Fibroblast of upper back skin (primary cell): Measurements from ENCODE around the gene CRLF1.
A peak's percentile ranks its signal among the peaks of the same experiment; 100 is the strongest.
"Not testable (repeated sequence)": the region's sequence is repeated elsewhere in the genome, so short reads cannot be mapped to it uniquely, and the experiment has no call there.

Source experiments
- DNase-seq: peaks from one replicate; pipeline ENCODE4 v3.0.0-alpha.2; 2013

The CRLF1 gene

GRCh38 chr19:18608102-18608804, 1.7 kb upstream of the CRLF1 start:
- no peak for DNase-seq

DNA sequence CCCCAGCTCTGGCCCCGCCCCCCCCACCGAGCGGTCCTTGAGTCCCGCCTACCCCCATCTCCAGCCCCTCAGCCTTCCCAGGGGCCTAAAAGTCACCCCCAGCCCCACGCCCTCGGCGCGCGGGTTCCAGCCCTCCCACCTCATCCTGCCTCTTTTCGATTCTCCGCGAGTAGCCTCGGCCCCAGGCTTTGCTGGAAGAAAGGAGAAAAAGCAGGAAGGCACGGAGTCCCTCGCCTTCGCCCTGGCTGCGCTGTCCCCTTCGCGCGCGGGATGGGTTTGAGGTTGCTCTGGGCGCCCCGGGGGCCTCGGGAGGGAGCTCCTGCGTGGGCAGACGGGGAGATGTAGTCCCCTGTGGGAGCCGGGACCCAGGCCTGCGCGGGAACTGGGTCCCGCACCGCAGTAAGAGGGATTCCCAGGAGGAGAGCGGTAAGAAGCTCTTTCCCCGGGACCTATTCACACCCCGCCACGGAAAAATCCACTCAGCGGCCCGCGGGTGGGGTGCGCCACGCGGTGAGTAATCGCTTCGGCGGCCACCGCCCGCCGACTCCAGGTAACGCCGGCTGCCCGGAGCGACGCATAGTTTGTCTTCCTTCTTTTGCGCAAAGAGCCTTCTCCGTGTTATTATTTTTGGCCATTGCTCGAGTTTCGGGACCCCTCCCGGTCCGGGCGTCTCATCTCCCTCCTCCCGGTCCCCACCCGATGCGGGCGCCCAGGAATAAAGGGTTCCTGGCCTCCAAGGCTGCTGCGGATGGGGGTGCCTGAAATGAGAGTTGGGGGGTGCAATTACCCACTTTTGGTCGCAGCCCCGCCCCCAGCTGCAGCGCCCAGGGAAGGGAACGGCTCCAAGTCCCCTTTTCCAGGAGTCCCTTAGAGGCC, 865 bp upstream of the CRLF1 start:
- no peak for DNase-seq

GRCh38 chr19:18605546-18606280, 886 bp downstream of the CRLF1 start:
- no peak for DNase-seq

- DNase-seq, result no peak
Observed at GRCh38 chr19:18605196-18605545, 1.4 kb downstream of the CRLF1 start.

DNA sequence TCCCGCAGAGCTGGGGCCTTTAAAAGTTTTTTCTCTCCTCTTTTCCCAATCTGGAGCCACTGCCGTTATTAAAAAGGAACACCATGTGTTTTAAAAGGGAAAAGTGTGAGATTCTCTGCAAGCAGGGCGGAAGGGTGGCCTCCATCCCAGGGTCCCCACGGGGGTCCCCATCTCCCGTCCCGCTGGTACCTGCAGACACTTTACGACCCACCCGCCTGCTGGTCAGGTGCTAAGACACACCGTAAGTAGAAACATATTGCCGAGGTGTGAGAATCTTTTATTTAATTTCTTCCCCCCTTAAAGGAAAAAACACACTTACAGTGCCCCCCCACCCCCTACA, 1.8 kb downstream of the CRLF1 start:
- DNase-seq, result no peak

DNA sequence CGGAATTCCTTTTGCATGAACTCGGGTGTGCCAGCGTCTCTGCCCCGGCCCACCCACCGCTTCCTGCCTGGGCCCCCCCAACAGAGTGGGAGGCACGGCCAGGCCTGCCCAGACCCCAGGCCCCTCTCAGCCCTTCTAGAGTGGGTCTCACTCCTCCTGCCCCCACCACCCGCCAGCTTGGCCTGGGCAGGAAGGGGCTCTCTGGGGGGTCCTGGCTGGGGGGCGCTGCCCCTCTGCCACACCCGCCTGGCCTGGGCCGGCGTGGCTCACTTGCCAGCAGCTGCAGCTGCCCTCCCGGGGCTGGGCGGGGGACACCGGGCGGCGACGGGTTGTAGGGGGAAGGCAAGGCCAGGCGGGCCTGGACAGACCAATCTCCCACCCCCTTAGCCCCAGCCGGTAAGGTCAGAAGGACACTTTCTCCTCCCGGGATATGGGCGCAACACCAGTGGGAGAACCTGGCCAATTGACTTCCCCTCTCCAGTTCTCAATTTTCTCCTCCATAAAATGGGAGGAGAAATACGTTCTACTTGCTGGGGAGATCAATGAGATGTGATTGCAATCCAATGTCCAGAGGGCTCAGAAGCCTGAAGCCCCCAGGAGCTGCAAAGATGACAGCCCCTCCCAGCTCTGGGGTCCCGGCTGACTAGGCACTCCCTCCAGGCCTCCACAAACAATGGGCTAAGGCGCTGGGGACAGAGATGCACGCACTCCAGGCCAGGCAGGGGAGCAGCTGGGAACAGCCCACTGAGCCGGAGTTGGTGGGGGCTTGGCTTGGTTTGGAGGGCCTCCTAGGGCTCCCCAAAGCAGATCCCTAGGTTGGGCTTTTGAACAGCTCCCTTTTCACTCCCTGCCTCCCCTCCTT, 2.4 kb downstream of the CRLF1 start:
- no peak for DNase-seq

DNA sequence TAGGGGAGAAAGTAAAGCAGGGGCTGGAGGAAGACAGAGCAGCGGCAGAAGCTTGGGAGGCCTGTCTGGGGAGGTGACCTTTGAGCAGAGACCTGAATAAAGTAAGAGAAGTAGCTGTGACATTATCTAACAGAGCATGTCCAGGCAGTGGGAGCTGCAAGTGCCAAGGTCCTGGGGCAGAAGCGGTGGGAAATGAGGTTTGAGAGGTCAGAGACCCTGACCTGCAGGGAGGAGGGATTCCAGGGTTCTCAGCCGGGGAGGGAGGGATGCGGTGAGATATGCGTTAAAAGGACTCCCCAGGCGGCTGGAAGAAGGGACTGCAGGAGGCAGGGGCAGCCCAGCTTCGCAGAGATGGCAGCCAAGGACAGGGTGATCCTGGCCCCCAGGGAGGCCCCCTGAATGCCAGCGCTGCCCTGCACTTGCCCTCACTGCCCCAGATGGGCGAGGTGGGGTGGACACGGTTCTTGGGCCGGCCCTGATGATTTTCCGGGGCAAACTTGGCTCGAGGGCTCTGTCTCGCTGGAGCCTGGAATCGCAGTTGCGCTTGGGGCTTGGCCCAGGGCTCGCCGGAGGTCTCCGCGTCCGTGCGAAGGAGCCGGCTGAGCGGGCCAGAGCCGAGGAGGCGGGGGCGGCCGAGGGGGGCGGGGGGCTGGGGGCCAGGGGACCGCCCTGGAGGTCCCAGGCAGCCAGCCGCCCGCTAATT, 3.2 kb downstream of the CRLF1 start:
- DNase-seq, result no peak

- DNase-seq, result no peak
Observed at GRCh38 chr19:18601875-18602274, 4.7 kb downstream of the CRLF1 start.

DNA sequence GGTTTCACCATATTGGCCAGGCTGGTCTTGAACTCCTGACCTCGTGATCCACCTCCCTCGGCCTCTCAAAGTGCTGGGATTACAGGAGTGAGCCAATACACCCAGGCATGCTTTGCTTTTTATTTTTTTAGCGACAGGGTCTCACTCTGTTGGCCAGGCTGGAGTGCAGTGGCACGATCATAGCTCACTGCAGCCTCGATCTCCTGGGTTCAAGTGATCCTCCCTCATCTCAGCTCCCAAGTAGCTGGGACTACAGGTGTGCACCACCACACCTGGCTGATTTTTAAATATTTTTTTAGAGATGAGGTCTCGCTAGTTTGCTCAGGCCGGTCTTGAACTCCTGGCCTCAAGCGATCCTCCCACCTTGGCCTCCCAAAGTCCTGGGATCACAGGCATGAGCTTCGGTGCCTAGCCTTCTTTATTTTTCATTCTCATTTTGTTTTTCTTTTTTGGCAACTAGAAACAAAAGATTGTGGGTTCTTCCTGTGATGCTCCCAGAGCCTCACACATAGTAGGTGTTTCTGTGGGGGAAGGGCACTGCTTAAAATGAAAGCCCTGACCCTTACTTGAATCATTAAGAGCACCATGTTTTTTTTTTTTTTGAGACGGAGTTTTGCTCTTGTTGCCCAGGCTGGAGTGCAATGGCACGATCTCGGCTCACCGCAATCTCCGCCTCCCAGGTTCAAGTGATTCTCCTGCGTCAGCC, 5.8 kb downstream of the CRLF1 start:
- DNase-seq, result not testable (repeated sequence)

DNA sequence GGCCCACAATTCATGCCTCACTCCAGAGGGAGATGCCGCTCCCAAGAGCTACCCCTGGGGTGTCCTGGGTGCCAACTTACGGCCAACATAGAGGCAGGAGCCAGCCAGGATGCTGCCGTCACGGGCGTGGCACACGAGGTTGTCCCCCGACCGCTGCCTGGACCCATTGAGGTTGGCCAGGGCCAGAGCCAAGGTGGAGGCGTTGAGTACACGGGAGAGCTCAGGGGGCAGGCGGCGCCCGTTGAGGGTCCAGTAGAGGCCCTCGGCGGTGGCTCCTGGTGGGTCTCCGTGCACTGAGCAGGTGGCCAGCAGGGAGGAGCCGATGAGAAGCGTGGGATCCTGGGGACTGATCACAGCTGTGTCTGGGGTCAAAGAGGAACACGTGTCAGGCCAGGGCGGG, 7.1 kb downstream of the CRLF1 start:
- no peak for DNase-seq

DNA sequence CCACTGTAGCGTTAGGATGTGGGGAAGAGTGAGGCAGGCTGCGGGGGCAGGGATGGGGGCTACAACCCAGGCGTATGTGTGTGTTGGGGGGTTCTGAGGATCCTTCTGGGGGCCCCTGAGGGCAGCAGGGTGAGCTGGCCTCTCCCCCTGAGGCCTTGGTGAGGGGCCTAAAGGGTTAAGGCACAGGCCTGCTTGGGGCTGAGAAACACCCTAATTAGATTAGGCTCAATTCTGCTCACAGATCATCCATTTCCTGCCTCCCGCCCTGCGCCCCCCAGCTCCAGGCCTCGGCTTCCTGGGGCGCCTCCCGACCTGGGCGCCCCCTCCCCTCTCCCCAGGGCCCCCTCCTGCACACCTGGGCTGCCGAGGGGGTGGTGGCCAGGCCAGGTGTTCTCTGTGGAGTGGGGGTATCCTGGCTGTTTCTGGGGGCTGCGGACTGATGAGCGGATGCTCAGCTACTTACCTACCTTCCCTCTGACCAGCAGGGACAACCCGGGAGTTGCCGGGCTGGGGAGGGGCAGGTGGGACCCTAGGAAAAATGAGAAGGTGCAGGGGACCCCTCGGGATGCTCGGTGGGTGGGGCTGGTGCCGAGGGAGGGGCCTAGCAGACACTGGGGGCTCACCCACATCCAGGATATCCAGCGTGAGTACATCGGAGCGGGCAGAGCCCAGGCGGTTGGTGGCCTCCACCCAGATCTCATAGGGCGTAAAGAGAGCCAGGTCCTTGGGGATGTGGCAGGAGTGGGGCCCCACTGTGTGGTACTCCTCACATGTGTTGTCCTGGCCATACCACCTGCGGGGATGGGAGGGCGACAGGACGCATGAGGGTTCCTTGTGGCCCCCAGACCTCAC, 8.6 kb downstream of the CRLF1 start:
- no peak for DNase-seq

GRCh38 chr19:18596752-18597157, 9.8 kb downstream of the CRLF1 start:
- DNase-seq, result peak; percentile 14

DNA sequence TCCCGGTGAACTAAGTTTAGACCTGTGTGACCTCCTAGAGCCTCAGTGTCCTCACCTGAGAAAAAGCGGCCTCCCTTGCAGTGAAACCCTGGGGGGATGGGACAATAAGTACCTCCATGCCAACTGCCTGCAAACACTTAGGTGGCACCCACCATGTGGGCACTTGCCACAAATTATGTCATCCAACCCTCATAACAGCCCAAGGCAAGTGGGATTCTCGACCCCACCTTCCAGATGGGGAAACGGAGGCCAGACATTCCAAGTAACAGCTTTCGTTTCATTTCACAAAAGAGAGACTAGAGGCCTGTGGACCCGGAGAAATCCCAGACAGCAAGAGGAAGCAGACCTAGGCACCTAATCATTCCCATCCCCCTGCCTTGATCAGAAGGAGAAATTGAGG, 11.1 kb downstream of the CRLF1 start:
- DNase-seq, result no peak

DNA sequence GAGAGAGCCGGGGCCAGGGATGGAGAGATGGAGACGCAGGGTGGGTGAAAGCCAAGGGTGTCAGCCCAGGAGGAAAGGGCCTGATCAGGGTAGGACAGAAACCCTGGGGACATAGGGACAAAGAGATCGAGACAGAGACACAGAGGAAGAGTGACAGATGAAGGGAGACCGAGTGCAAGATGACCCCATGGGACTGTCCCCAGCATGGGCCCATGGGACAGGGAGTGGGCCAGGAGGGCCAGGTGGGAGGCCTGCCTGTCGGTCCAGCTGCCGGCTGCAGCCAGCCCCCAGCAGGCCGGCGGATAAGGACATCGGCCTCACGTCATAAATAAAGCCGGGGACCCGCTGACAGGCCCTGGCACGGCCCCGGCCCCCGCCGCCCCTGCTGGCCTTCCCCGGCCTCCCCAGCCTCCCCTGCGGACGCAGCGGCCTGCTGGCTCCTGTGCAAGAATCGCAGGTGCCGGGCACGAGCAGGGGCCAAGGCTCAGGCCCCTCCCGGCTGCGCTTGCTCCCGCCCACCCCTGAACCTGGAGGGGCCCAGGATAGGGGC, 11.7 kb downstream of the CRLF1 start:
- DNase-seq, result no peak

DNA sequence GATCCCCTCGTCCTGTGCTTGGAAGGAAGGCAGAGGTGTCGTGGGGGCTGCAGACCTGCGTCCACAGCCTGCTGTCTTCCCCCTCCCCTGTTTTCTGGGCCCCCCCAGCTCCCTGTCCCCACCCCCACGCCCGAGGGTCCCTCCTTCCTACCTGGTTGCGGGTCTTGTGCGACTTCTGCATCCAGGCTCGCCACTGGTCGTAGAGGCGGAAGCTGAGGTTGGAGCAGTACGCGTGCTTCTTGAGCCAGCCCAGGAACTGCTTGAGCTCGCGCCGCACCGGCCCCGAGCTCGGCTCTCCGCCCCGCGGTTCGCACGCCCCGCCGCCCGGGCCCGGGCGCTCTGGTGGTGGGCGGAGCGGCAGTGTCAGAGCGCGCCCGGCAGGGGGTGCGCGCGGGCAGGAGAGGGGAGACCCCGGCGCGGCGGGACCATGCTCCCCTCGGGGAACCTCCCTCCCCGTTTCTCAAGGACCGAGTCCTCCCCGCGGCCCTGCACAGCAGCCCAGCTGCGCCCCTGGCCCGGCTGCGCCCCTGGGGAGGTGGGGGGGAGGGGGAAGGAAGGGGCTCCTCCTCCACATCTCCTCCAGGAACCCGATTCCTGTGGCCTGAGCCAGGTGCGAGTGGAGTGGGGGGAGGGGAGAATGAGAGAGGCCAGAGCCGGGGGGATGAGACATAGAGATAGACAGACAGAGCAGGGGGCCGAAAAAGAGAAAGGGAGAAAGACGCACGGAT, 12.3 kb downstream of the CRLF1 start:
- peak; percentile 69 for DNase-seq

GRCh38 chr19:18593367-18594095, 13.1 kb downstream of the CRLF1 start:
- DNase-seq, result no peak

DNA sequence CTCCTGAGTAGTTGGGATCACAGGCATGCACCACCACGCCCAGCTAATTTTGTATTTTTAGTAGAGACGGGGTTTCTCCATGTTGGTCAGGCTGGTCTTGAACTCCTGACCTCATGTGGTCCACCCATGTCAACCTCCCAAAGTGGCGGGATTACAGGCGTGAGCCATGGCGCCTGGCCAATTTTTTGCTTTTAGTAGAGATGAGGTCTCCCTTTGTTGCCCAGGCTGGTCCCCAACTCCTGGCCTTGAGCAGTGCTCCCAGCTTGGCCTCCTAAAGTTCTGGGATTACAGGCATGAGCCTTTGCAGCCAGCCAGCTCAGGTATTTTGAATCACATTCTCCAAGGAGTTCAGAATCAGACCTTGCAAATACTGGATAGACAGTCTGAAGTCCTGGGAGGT, 13.9 kb downstream of the CRLF1 start:
- not testable (repeated sequence) for DNase-seq

DNA sequence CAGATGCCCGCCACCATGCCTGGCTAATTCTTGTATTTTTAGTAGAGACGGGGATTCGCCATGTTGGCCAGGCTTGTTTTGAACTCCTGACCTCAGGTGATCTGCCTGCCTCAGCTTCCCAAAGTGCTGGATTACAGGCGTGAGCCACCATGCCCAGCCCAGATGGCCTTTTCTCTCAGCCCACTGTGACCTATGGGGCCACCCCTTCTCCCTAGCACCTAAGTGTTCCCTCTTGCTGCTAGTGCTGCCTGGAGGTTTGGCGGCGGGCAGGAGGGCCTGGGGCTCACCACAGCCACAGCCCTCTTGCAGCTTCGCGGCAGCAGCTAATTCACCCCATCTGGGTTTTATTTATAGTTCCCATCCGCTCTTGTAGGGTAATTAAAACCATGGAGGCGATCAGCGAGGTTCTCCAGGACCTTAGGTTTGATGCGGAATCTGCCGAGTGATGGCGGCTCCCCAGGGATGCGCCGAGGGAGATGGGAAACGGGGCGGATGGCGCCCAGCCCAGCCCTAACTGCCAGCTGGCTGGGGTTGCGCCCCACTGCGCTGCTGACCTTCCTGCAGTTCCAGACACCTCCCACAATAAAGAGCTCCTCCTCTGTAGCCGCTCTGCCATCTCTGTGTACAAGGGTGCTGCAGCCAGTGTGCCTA, 14.7 kb downstream of the CRLF1 start:
- DNase-seq, result peak; percentile 79
